Adrenal gland (tissue), 12 donors: ENCODE results near the gene NHS. TPM values are rescaled to one million over a fixed set of nuclear protein-coding genes. Genes with fewer than 3 reads are reported as not detected.

Experiments
- DNase-seq, 7 donors: peaks; one replicate each; pipeline ENCODE4 v3.0.0-alpha.2; 2019 to 2020
- H3K27ac ChIP-seq, 5 donors: fragments of 200-600 bp; sonication (generic) in 4 of 5; 1 replicate in 3 of 5; 2 replicates in 2 of 5; pipeline versions ENCODE4 v1.5.1 to v1.8.0; 2016 to 2020; ENCODE audit warnings: mild to moderate bottlenecking in 1 of 5
- H3K27me3 ChIP-seq: fragments of 200-600 bp; 2 replicates; pipeline ENCODE4 v1.8.0; 2021
- H3K36me3 ChIP-seq, 2 donors: fragments of 200-600 bp; replicated peaks in 1 of 2; 1 replicate in 1 of 2; 2 replicates in 1 of 2; pipeline versions ENCODE4 v1.5.1 to v1.8.0; 2018 to 2022
- H3K4me1 ChIP-seq, 2 donors: fragments of 200-600 bp; replicated peaks in 1 of 2; 1 replicate in 1 of 2; 2 replicates in 1 of 2; pipeline versions ENCODE4 v1.5.1 to v1.8.0; 2018 to 2021
- H3K4me3 ChIP-seq, 4 donors: fragments of 200-600 bp; sonication (generic) in 3 of 4; one replicate each; pipeline ENCODE4 v1.5.1; 2016 to 2018
- H3K9me3 ChIP-seq, 3 donors: fragments of 200-600 bp; sonication (generic) in 1 of 3; replicated peaks in 1 of 3; 1 replicate in 2 of 3; 2 replicates in 1 of 3; pipeline versions ENCODE4 v1.5.1 to v1.8.0; 2016 to 2021
- POLR2A ChIP-seq, 2 donors: fragments of 450-650 bp; IDR thresholded peaks; one replicate each; pipeline ENCODE4 v1.6.1; 2017; ENCODE audit warnings: antibody characterized with exemption in 2 of 2, mild to moderate bottlenecking in 2 of 2, moderate library complexity in 1 of 2
- WGBS, 4 donors: extraction: QIAGEN DNeasy Blood & Tissue Kit in 2 of 4; methylation state at CpG; one replicate each; pipeline versions ENCODE4 v1.1.5 to v1.1.7; 2013 to 2017; 5-methylcytosine and 5-hydroxymethylcytosine counted together
- intact Hi-C, 2 donors: fragments of 100-400 bp; cut with DNase I; formaldehyde crosslinking; loops; one replicate each; pipeline versions ENCODE4 v1.14.1 to v1.15.0; 2022 to 2023
- polyA plus RNA-seq, 3 donors: library from polyadenylated mRNA; stranded (reverse); fragments of 200-250 nt in 2 of 3; fragments of 350-450 nt in 1 of 3; fragmentation: Illumina TruSeq in 1 of 3; extraction: RNeasy Lipid Tissue Mini Kit (QIAGEN cat#74804) in 1 of 3; gene quantifications; one replicate each; pipeline ENCODE4 v1.2.3, GENCODE V29; 2013 to 2014
- total RNA-seq, 9 donors: library from RNA; depleted of rRNA in 4 of 9; stranded (reverse); fragments of >200 nt in 4 of 9; fragments of 120-200 nt in 1 of 9; fragmentation: NEBNext Ultra II Directional in 1 of 9; extraction: Animal tissue kit (Norgen Biotek cat#: 25700) in 1 of 9; gene quantifications; one replicate each; pipeline versions ENCODE4 v1.1.0 to v1.2.4, GENCODE V29; 2013 to 2023
- TF ChIP-seq, protein P1 (sequence below), 6 experiments: fragments of 450-650 bp in 4 of 6; fragments of 200-600 bp in 2 of 6; sonication (generic) in 1 of 6; IDR thresholded peaks; 1 replicate in 5 of 6; 2 replicates in 1 of 6; pipeline versions ENCODE4 v1.5.1 to v1.8.0; 2016 to 2021; ENCODE audit warnings: antibody characterized with exemption in 6 of 6, mild to moderate bottlenecking in 2 of 6, moderate library complexity in 1 of 6
- donor health status: healthy with polysubstance abuse.
- donor health status: Bipolar disorder and iron deficiency.
- donor health status: DM: yes; HTN: yes; CAD: no.
- donor health status: DM: no; HTN: no; CAD: no.
- donor health status: DM: no; HTN: no; CAD: no.
- donor health status: DM: yes; HTN: yes; CAD: no.

NHS gene
- total and polyA plus RNA-seq, 12 donors = 4.4 to 12.5 (median 6.8) TPM

DNA sequence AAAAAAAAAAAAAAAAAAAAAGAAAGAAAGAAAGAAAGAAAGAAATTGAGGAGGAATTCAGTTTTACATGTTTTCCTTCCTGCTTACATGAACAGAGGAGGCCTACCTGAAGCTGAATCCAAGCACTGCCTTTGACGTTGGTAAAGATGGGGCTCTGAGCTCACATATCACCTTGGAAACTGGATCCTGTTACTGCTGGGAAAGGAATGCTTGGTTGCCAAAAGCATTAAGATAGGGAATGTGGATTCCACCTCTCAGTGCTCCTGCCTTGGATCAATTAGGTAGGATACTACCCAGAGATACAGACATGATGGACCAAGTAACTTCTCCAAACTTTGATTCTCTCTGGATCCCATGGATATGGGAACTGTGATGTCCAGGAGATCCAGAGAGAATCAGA lies 50.6 kb downstream of the NHS start:
- no peaks in the 10 kb centered on the region for H3K9me3 ChIP-seq
- H3K27ac ChIP-seq = no peak overlapping the region
- H3K27me3 ChIP-seq = no peaks in the 10 kb centered on the region
- no peak overlapping the region for H3K4me3 ChIP-seq
- no peaks in the 10 kb centered on the region for H3K4me1 ChIP-seq
- no peaks in the 10 kb centered on the region for H3K36me3 ChIP-seq
- DNase-seq = no peak
- intact Hi-C loops = no loop called here
- WGBS, 4 donors = 47 to 63% (median 57%) methylated on average over 1 of the region's 1 CpG
- no peak for TF ChIP-seq POLR2A (IDR thresholded peaks at IDR 0.05)
- TF ChIP-seq, protein P1, sequence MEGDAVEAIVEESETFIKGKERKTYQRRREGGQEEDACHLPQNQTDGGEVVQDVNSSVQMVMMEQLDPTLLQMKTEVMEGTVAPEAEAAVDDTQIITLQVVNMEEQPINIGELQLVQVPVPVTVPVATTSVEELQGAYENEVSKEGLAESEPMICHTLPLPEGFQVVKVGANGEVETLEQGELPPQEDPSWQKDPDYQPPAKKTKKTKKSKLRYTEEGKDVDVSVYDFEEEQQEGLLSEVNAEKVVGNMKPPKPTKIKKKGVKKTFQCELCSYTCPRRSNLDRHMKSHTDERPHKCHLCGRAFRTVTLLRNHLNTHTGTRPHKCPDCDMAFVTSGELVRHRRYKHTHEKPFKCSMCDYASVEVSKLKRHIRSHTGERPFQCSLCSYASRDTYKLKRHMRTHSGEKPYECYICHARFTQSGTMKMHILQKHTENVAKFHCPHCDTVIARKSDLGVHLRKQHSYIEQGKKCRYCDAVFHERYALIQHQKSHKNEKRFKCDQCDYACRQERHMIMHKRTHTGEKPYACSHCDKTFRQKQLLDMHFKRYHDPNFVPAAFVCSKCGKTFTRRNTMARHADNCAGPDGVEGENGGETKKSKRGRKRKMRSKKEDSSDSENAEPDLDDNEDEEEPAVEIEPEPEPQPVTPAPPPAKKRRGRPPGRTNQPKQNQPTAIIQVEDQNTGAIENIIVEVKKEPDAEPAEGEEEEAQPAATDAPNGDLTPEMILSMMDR (IDR thresholded peaks at IDR 0.05) = no peak

DNA sequence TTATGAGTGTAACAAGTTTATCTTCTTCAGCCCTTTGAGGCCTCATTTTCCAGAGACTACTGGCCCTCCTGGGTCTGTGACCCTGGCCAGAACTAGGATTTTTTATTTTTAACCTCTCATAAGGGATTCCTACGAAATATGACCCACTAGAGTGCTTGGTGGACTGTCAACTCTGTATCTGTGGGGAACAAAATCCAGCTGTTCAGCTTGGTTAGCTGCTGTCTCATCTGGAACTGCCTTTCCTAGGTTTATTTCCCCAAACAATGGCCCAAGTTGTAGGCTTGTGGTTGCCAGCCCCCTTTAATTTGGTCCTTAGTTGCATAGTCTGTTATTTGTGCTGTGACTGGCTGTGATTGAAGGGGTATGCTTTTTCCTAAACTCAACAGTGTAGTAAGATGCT lies 56.2 kb downstream of the NHS start:
- no peaks in the 10 kb centered on the region for H3K9me3 ChIP-seq
- 45 to 69% (median 52%) methylated on average over 1 of the region's 1 CpG for WGBS, 4 donors
- H3K36me3 ChIP-seq = no peaks in the 10 kb centered on the region
- no peak for DNase-seq
- H3K4me3 ChIP-seq = no peak overlapping the region
- TF ChIP-seq, protein P1 (IDR thresholded peaks at IDR 0.05) = no peak
- no peak for TF ChIP-seq POLR2A (IDR thresholded peaks at IDR 0.05)
- H3K27me3 ChIP-seq = no peaks in the 10 kb centered on the region
- intact Hi-C loops = no loop called here
- no peak overlapping the region for H3K27ac ChIP-seq
- no peaks in the 10 kb centered on the region for H3K4me1 ChIP-seq

DNA sequence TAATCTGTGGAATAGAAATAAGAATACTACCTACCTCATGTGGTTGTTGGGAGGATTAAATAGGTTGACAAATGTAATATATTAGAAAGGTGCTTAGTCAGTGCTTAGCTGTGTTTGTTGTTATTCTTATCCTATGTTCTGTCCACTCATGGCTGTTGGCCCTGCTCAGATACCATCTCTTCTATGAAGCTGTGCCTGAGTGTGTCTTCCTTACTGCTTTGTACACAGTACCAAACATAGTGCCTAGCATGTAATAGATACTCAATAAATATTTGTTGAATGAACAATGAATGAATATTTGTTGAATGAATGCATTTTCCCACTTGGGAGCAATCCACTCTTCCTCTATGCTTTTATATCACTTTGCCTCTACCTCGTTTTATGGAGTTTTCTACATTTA lies 57.2 kb downstream of the NHS start:
- Histone ChIP-seq H3K4me3 (no peak overlapping the region), H3K27me3 (no peaks in the 10 kb centered on the region), H3K9me3 (no peaks in the 10 kb centered on the region), H3K4me1 (no peaks in the 10 kb centered on the region), H3K27ac (no peak overlapping the region), H3K36me3 (no peaks in the 10 kb centered on the region)
- 41 to 72% (median 52%) methylated on average over 1 of the region's 1 CpG for WGBS, 4 donors
- no peak for DNase-seq
- intact Hi-C loops = no loop called here
- TF ChIP-seq POLR2A (IDR thresholded peaks at IDR 0.05) = no peak
- TF ChIP-seq, protein P1 (IDR thresholded peaks at IDR 0.05) = no peak

DNA sequence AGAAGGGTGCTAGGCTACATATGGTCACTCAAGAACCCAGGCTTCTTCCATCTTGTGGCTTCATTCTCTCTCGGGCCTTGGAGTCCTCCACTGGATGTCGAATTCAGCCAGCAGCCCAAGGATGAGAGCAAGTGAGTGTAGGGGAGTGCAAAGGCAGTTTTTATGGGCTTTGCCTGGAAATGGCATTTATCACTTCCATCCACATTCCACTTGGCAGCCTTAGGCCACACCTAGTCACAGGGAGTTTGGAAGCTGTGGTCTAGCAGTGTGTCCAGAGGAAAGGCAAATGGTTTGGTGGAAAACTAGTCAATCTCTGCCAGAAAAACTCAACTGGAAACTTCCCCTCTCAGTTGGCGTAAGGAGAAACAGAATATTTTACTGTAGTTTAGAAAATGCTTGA lies 59.0 kb downstream of the NHS start:
- Histone ChIP-seq H3K36me3 (no peaks in the 10 kb centered on the region), H3K27me3 (peaks cover 4% of the 10 kb centered on the region), H3K27ac (no peak overlapping the region), H3K4me1 (no peaks in the 10 kb centered on the region), H3K9me3 (no peaks in the 10 kb centered on the region), H3K4me3 (no peak overlapping the region)
- 86 to 97% (median 93%) methylated on average over 2 to 3 of the region's 3 CpGs for WGBS, 4 donors
- intact Hi-C loops = no loop called here
- no peak for TF ChIP-seq POLR2A (IDR thresholded peaks at IDR 0.05)
- TF ChIP-seq, protein P1 (IDR thresholded peaks at IDR 0.05) = no peak
- DNase-seq = no peak
